ENCODE results near the gene TMCO1.

GRCh38 chr1:165695031-165695430 lies 73.6 kb downstream of the TMCO1 start:
- TF ChIP-seq PBX3 (IDR thresholded peaks at IDR 0.05): no peak
- no peak for TF ChIP-seq CTCF (IDR thresholded peaks at IDR 0.05)
- no peak for TF ChIP-seq HDAC2 (IDR thresholded peaks at IDR 0.05)
- no peak for TF ChIP-seq RCOR1 (IDR thresholded peaks at IDR 0.05; ENCODE audit: low read depth, low read length)
- no peak for TF ChIP-seq RFX5 (IDR thresholded peaks at IDR 0.05)
- no peak for TF ChIP-seq MAFK (IDR thresholded peaks at IDR 0.05; ENCODE audit: partially characterized antibody)
- no peak for TF ChIP-seq CBX8 (IDR thresholded peaks at IDR 0.05)
- no peak for TF ChIP-seq CEBPB (IDR thresholded peaks at IDR 0.05)
- TF ChIP-seq MAX (IDR thresholded peaks at IDR 0.05): no peak
- TF ChIP-seq POLR2A (IDR thresholded peaks at IDR 0.05; ENCODE audit: low read length): no peak
- TF ChIP-seq MAZ (IDR thresholded peaks at IDR 0.05; ENCODE audit: borderline replicate concordance, low read depth, low read length): no peak
- TF ChIP-seq RAD21 (conservative IDR thresholded peaks at IDR 0.05 in 1 of 2, IDR thresholded peaks at IDR 0.05 in 1 of 2): no peak
- TF ChIP-seq EHMT2 (IDR thresholded peaks at IDR 0.05; ENCODE audit: low read depth): no peak
- TF ChIP-seq, protein P1, sequence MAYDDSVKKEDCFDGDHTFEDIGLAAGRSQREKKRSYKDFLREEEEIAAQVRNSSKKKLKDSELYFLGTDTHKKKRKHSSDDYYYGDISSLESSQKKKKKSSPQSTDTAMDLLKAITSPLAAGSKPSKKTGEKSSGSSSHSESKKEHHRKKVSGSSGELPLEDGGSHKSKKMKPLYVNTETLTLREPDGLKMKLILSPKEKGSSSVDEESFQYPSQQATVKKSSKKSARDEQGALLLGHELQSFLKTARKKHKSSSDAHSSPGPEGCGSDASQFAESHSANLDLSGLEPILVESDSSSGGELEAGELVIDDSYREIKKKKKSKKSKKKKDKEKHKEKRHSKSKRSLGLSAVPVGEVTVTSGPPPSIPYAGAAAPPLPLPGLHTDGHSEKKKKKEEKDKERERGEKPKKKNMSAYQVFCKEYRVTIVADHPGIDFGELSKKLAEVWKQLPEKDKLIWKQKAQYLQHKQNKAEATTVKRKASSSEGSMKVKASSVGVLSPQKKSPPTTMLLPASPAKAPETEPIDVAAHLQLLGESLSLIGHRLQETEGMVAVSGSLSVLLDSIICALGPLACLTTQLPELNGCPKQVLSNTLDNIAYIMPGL (CRISPR knock-in tag; IDR thresholded peaks at IDR 0.05; ENCODE audit: borderline replicate concordance): no peak

Data from A549 (cell line).